GM13977 (cell line): ENCODE results near the gene PLA1A.

Source experiments
- DNase-seq: peaks from one replicate; pipeline ENCODE4 v3.0.0; 2012; ENCODE audit warnings: low spot score
- in situ Hi-C: fragments of 300-500 bp; cut with MboI; formaldehyde crosslinking; loops from one replicate; pipeline ENCODE4 v1.12.0; 2022; ENCODE audit warnings: low sequenced_read_pairs, low pct_unique_long_range_greater_than_20kb, mixed read lengths, inconsistent platforms; ENCODE audit not compliant: unreplicated experiment
- TF ChIP-seq, protein P1 (sequence below): IDR thresholded peaks from 2 replicates; pipeline ENCODE4 v1.5.1; 2012; ENCODE audit warnings: mild to moderate bottlenecking, control low read depth; ENCODE audit not compliant: insufficient read depth; ENCODE audit errors: extremely low read depth, missing control alignments

PLA1A gene

DNA sequence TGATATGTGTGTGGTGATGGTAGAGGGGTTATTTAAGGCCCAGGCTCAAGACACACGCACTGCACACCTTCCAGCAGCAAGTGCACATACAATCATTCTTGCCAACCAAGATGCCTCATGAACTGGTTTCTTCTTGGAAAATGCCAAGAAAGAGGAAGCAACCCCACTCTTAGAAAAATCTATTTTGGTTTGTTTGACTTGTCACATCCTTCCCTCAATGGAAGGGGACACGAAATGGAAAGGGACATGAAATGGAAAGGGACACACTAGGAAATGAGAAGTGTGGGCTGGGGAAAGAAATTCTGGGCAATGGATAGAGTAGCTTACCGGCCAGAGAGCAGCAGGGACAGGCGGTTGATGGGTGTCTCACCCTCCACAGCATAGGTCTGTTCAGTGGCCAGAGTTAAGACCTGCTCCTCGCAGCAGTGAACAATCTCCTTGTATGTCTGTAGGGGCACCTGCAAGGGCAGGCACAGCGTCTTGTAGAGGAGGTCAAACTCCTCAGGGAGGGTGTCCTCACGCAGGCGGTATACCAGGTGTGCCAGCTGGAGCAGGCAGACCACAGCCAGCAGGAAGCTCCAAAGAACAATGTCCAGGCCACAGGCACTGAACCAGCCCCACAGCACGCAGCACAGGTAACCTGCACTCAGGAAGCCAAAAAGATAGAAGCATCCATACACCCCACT is 62.1 kb downstream of the PLA1A start:
- no peak for DNase-seq
- TF ChIP-seq, protein P1, sequence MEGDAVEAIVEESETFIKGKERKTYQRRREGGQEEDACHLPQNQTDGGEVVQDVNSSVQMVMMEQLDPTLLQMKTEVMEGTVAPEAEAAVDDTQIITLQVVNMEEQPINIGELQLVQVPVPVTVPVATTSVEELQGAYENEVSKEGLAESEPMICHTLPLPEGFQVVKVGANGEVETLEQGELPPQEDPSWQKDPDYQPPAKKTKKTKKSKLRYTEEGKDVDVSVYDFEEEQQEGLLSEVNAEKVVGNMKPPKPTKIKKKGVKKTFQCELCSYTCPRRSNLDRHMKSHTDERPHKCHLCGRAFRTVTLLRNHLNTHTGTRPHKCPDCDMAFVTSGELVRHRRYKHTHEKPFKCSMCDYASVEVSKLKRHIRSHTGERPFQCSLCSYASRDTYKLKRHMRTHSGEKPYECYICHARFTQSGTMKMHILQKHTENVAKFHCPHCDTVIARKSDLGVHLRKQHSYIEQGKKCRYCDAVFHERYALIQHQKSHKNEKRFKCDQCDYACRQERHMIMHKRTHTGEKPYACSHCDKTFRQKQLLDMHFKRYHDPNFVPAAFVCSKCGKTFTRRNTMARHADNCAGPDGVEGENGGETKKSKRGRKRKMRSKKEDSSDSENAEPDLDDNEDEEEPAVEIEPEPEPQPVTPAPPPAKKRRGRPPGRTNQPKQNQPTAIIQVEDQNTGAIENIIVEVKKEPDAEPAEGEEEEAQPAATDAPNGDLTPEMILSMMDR: no peak
- in situ Hi-C loops: no loop called here

DNA sequence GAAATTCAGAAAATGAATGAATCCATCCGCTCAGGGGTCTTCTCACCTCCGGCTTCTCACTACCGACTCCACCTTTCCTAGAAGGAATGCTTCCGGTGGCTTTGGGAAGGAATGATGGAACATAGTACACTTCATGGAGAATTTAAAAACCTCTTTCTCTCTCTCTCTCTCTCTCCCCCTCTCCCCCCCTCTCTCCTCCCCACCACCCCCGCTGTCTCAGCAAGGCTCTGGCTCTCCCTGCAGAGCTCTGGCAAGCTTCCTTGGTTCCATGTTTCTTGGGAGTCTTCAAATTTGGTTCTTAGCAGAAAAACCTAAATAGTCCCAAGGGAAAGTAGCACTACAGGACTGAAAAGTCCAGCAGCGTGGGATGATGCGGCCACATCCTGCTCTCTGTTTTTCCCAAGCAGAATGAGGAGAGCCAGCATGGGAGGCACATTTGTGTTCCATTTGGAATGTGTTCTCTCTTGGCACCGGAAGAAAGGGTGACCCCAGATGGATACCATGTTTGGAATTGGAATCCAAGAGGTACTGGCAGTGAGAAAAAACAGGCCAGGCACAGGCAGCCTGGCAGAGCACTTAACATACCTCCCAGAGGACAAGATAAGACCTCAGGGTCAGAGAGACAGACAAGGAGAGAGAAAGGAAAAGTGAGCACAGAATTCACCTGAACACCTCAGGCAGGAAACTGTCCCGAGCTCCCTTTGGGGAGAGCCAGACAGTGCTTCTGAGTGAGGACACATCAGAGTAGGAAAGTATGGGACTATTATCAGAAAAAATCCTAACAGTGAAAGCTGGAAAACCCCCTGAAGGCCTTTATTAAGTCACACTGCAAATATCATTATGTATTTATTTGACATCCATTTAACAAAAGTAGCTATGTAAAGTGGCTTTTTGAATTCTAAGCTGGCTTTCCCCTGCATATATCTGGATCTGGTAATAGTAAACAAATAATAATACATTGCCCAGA is 63.1 kb downstream of the PLA1A start, which contains the start of gene POPDC2:
Gene POPDC2 (minus strand): TSS at position 116 of the 967 bp plus-strand sequence. CDS start 166 bp downstream, outside the sequence.
- TF ChIP-seq, protein P1: no peak
- in situ Hi-C loops: no loop called here
- no peak for DNase-seq

DNA sequence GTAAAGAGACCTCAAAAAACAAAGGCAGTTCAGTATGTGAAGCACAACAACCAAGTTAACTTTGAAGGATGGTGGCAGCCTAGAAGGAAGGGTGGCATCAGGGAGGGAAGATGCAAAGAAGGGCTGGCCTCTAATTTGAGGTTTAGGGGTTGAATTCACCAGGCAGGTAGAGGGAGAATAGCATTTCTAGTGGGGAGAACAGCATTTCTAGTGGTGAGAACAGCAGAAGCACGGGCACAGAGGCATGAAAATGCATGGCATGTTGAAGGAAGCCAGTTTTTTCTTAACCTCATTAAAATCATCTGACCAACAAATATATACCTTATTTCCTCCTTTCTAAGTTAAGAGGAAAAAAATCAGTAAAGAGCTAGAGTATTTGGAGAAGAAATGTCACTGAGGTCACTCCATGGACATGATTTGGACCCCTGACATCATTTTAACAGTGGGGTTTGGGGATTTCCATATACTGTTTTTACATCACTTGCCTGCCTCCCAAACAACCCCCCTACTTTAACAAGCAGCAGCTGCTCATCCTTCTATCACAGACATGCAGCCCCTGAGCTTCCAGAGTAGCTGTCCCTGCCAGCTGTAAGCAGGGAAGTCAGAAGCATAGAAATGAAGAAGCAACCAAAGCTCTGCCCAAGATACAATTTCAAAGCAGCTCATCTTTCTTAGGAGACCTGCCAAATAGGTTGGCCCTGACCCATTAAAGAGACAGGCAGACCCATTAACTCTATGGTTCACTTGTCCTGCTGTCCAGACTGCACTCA is 65.1 kb downstream of the PLA1A start:
- in situ Hi-C loops: no loop called here
- DNase-seq: no peak
- TF ChIP-seq, protein P1: no peak

DNA sequence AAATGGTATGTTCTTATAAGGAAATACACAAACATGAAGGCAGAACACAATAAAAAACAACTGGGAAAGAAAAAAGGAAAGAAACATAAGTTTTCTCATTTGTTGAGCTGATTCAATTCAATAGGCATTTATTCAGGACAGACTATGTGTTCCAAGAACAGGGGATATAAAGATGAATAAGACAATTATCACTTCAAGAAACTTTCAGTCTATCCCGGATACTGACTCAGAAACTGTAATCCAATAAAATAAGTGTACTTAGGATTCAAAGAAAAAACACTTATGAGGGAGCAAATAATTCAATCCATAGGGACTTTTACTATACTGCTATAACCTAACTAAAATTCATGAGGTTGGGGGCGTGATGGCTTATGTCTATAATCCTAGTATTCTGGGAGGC is 66.2 kb downstream of the PLA1A start:
- in situ Hi-C loops: no loop called here
- TF ChIP-seq, protein P1: no peak
- no peak for DNase-seq

DNA sequence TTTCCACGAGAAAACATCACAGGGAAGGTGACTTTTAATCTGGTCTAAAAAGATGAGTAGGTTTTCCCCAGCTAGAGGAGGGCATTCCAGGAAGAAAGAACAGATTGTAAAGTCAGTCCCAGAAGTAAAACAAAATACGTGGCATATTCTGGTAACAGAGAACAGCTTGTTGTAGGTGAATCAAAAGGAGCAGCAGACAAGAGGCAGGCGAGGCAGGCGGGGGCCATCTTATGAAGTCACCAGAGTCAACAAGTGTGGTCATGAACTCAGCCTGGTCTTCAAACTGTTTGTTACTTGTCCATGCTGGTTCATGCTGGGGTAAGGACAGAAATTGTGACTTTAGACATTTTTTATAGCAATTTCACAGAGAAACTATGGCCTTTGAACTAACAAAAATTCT is 66.7 kb downstream of the PLA1A start:
- in situ Hi-C loops: no loop called here
- TF ChIP-seq, protein P1: no peak
- DNase-seq: no peak

DNA sequence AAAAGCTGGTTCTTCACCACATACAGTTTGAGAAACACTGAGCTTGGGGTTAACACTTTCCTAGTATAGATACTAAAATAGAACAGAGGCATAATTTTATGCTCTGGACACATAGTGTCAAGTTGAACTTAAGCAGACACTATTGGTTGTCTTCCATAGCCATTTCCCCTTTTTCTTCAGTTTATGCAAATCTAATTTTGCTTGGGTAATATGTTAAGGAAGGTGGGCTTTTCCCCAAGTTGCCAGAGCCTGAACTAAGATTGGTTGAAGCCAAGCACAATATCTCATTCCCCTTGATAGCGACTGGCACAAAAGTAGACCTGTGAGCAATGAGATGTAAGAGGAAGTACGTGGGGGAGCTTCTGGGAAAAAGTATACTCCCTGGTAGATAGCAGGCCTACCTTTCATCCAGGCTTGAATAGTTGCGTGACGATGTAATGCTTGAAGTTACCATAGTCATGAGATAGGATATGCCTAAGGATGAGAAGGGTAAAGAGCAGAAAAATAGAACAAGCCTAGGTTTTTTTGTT is 67.2 kb downstream of the PLA1A start:
- in situ Hi-C loops: no loop called here
- DNase-seq: no peak
- TF ChIP-seq, protein P1: no peak
